Astrocyte (in vitro differentiated cells and primary cell): ENCODE results near the gene CAMK1D. TPM values are rescaled to one million over a fixed set of nuclear protein-coding genes. Genes with fewer than 3 reads are reported as not detected.
"Not testable (repeated sequence)": the region's sequence is repeated elsewhere in the genome, so short reads cannot be mapped to it uniquely, and the experiment has no call there.

Experiments used
- DNase-seq: peaks from one replicate; pipeline ENCODE4 v3.0.0-alpha.2; 2010; ENCODE audit warnings: low read depth
- FAIRE-seq: peaks from 2 replicates; lab custom pipeline; 2011; peaks lifted over from hg19 to GRCh38; lab: Jason Lieb, UNC
- H2AFZ ChIP-seq: 2 replicates; pipeline ENCODE4 v1.6.0; 2012; ENCODE audit warnings: low read depth, low read length, inconsistent platforms
- H3K27ac ChIP-seq: 2 replicates; pipeline ENCODE4 v1.5.1; 2011; ENCODE audit warnings: low read depth, low read length, inconsistent platforms
- H3K27me3 ChIP-seq: 2 replicates; pipeline ENCODE4 v1.6.0; 2011; ENCODE audit warnings: low read length, inconsistent platforms; ENCODE audit not compliant: insufficient read depth
- H3K36me3 ChIP-seq: 2 replicates; pipeline ENCODE4 v1.5.1; 2011; ENCODE audit warnings: low read length, inconsistent platforms; ENCODE audit not compliant: insufficient read depth
- H3K4me1 ChIP-seq: 2 replicates; pipeline ENCODE4 v1.5.1; 2011; ENCODE audit warnings: low read length, inconsistent platforms; ENCODE audit not compliant: insufficient read depth
- H3K4me2 ChIP-seq: 2 replicates; pipeline ENCODE4 v1.6.0; 2012; ENCODE audit warnings: low read length, inconsistent platforms
- H3K4me3 ChIP-seq: 2 replicates; pipeline ENCODE4 v1.5.1; 2011; ENCODE audit warnings: low read depth, mild to moderate bottlenecking, low read length, inconsistent platforms; ENCODE audit not compliant: insufficient read depth
- H3K79me2 ChIP-seq: 2 replicates; pipeline ENCODE4 v1.6.0; 2012; ENCODE audit warnings: mild to moderate bottlenecking, low read length, inconsistent platforms; ENCODE audit not compliant: insufficient read depth
- H3K9ac ChIP-seq: 2 replicates; pipeline ENCODE4 v1.6.0; 2012; ENCODE audit warnings: mild to moderate bottlenecking, low read length, inconsistent platforms
- H3K9me3 ChIP-seq: 2 replicates; pipeline ENCODE4 v1.5.1; 2012; ENCODE audit warnings: low read depth, mild to moderate bottlenecking, low read length, inconsistent platforms; ENCODE audit not compliant: insufficient read depth
- H4K20me1 ChIP-seq: 2 replicates; pipeline ENCODE4 v1.6.0; 2012; ENCODE audit warnings: low read length, inconsistent platforms; ENCODE audit not compliant: insufficient read depth
- H3K27ac Mint-ChIP-seq: one replicate; pipeline ENCODE4 v1.8.0; 2021; ENCODE audit warnings: mild to moderate bottlenecking, mixed read lengths; ENCODE audit not compliant: unreplicated experiment
- H3K27me3 Mint-ChIP-seq: one replicate; pipeline ENCODE4 v1.8.0; 2021; ENCODE audit warnings: low read depth, mixed read lengths; ENCODE audit not compliant: unreplicated experiment
- H3K36me3 Mint-ChIP-seq: one replicate; pipeline ENCODE4 v1.8.0; 2021; ENCODE audit warnings: low read depth, mixed read lengths; ENCODE audit not compliant: unreplicated experiment
- H3K4me1 Mint-ChIP-seq: one replicate; pipeline ENCODE4 v1.8.0; 2021; ENCODE audit warnings: low read depth, mixed read lengths; ENCODE audit not compliant: unreplicated experiment
- H3K4me3 Mint-ChIP-seq: one replicate; pipeline ENCODE4 v1.8.0; 2021; ENCODE audit warnings: mild to moderate bottlenecking, moderate library complexity, mixed read lengths; ENCODE audit not compliant: unreplicated experiment
- H3K9me3 Mint-ChIP-seq: one replicate; pipeline ENCODE4 v1.8.0; 2021; ENCODE audit warnings: mild to moderate bottlenecking, mixed read lengths; ENCODE audit not compliant: unreplicated experiment
- EZH2 ChIP-seq: IDR thresholded peaks from 2 replicates; pipeline ENCODE4 v1.6.1; 2012; ENCODE audit warnings: mild to moderate bottlenecking, low read length, inconsistent platforms; ENCODE audit not compliant: insufficient read depth
- total RNA-seq: library from RNA; stranded (reverse); gene quantifications from 2 replicates; pipeline ENCODE4 v1.2.1, GENCODE V29; 2021
- TF ChIP-seq, protein P1 (sequence below): IDR thresholded peaks from 2 replicates; pipeline ENCODE4 v1.5.1; 2011; ENCODE audit warnings: low read depth, mild to moderate bottlenecking, inconsistent platforms, low read length, moderate library complexity; ENCODE audit not compliant: insufficient read depth

CAMK1D gene
- total RNA-seq, 1 donor from 2014 or later: 23.6 TPM

DNA sequence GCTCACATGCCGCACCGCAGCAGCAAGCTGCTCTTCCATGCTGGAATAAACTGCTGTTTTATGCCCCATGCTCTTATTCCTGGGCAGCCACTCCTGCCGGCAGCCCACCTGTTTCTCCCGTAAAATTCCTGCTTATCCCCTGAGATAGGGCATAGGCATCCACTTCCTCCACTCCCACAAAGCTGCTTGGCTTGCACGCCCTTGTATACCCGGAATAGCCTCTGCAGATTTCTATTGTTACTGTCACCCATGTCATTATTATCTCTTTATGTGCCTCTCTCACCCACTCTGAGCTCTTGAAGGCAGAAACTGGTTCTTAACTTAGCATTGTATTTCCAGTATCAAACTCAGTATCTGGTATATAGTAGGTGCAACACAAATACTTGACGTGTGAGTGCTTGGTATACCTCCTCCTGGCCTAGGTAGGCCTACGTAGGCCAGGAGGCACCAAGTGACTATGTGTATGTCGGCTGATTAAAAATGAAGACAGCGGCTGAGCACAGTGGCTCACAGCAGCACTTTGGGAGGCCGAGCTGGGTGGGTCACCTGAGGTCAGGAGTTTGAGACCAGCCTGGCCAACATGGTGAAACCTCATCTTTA, 458.8 kb downstream of the CAMK1D start:
- Histone ChIP-seq H3K36me3 (no peaks in the 10 kb centered on the region), H3K4me3 (no peak overlapping the region), H3K79me2 (no peaks in the 10 kb centered on the region), H4K20me1 (peaks cover 3% of the 10 kb centered on the region), H3K4me2 (no peak overlapping the region), H3K27me3 (no peaks in the 10 kb centered on the region), H3K9ac (no peak overlapping the region), H3K9me3 (no peaks in the 10 kb centered on the region), H3K4me1 (no peaks in the 10 kb centered on the region), H3K27ac (no peak overlapping the region), H2AFZ (no peak overlapping the region)
- Mint-ChIP-seq H3K27ac (no peak overlapping the region), H3K4me3 (no peak overlapping the region), H3K27me3 (peaks cover 8% of the 10 kb centered on the region), H3K4me1 (peaks cover 16% of the 10 kb centered on the region), H3K9me3 (peaks cover 6% of the 10 kb centered on the region), H3K36me3 (peaks cover 14% of the 10 kb centered on the region)
- FAIRE-seq (no peak), DNase-seq (no peak)
- TF ChIP-seq, protein P1, sequence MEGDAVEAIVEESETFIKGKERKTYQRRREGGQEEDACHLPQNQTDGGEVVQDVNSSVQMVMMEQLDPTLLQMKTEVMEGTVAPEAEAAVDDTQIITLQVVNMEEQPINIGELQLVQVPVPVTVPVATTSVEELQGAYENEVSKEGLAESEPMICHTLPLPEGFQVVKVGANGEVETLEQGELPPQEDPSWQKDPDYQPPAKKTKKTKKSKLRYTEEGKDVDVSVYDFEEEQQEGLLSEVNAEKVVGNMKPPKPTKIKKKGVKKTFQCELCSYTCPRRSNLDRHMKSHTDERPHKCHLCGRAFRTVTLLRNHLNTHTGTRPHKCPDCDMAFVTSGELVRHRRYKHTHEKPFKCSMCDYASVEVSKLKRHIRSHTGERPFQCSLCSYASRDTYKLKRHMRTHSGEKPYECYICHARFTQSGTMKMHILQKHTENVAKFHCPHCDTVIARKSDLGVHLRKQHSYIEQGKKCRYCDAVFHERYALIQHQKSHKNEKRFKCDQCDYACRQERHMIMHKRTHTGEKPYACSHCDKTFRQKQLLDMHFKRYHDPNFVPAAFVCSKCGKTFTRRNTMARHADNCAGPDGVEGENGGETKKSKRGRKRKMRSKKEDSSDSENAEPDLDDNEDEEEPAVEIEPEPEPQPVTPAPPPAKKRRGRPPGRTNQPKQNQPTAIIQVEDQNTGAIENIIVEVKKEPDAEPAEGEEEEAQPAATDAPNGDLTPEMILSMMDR: no peak
- no peak for TF ChIP-seq EZH2

DNA sequence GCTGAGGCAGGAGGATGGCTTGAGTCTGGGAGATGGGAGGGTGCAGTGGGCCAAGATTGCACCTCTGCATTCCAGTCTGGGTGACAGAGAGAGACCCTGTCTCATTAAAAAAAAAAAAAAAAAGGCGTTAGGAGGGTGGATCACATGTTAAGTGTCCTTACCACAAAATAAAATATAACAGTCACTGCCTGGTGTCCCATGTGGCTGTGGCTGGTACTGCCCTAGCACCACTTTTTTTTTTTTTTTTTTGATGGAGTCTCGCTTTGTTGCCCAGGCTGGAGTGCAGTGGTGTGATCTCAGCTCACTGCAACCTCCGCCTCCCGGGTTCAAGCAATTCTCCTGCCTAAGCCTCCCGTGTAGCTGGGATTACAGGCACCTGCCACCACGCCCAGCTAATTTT, 460.7 kb downstream of the CAMK1D start:
- H3K4me3 ChIP-seq, H3K4me1 ChIP-seq, H3K27me3 ChIP-seq, H3K27me3 Mint-ChIP-seq, H4K20me1 ChIP-seq, H3K79me2 ChIP-seq, H2AFZ ChIP-seq, H3K27ac Mint-ChIP-seq, H3K36me3 ChIP-seq, H3K27ac ChIP-seq, H3K9me3 ChIP-seq, FAIRE-seq, H3K9ac ChIP-seq, DNase-seq, H3K4me3 Mint-ChIP-seq, H3K4me2 ChIP-seq: not testable (repeated sequence)
- peaks cover 20% of the 10 kb centered on the region for H3K36me3 Mint-ChIP-seq
- peaks cover 19% of the 10 kb centered on the region for H3K4me1 Mint-ChIP-seq
- peaks cover 12% of the 10 kb centered on the region for H3K9me3 Mint-ChIP-seq

DNA sequence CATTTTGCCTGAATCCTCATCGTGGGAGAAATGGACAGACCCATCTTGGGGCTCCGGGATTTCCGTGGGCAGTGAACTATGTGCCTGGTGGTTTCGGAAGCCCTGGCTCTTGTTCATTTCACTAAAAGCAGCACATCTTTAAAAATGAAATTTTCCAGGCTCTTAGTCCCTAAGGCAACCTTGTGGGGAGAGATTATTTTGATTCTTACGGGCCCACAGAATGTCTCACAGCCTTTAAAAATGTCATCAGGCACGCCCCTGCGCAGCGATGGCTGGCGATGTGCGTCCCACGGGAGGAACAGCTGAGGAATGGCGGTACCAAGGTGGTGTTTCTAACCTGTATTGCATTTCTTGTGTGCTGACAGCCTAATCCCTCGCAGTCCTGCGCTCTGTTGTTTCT, 462.5 kb downstream of the CAMK1D start:
- H3K27ac ChIP-seq: no peak overlapping the region
- DNase-seq: no peak
- no peaks in the 10 kb centered on the region for H3K9me3 ChIP-seq
- no peaks in the 10 kb centered on the region for H3K36me3 ChIP-seq
- H3K27me3 Mint-ChIP-seq: peaks cover 5% of the 10 kb centered on the region
- H2AFZ ChIP-seq: no peak overlapping the region
- H3K27me3 ChIP-seq: no peaks in the 10 kb centered on the region
- no peaks in the 10 kb centered on the region for H3K79me2 ChIP-seq
- peak overlapping the region; percentile 82 for H3K27ac Mint-ChIP-seq
- TF ChIP-seq EZH2: no peak
- TF ChIP-seq, protein P1: no peak
- H3K4me1 Mint-ChIP-seq: peaks cover 19% of the 10 kb centered on the region
- H3K36me3 Mint-ChIP-seq: peaks cover 29% of the 10 kb centered on the region
- FAIRE-seq: no peak
- peaks cover 10% of the 10 kb centered on the region for H3K9me3 Mint-ChIP-seq
- no peak overlapping the region for H3K9ac ChIP-seq
- H3K4me3 Mint-ChIP-seq: no peak overlapping the region
- no peak overlapping the region for H3K4me3 ChIP-seq
- no peaks in the 10 kb centered on the region for H4K20me1 ChIP-seq
- no peaks in the 10 kb centered on the region for H3K4me1 ChIP-seq
- no peak overlapping the region for H3K4me2 ChIP-seq
